Endothelial cell of umbilical vein (primary cell): ENCODE data around the gene CRB1. TPM values are rescaled to one million over a fixed set of nuclear protein-coding genes. Genes with fewer than 3 reads are reported as not detected.

ENCODE experiments used
- BruUV-seq: library from RNA; stranded (reverse); fragments of 400-500 nt; replicated peaks from 2 replicates; lab custom pipeline; 2021; lab: Mats Ljungman, UMichigan
- CTCF ChIA-PET: fragments of 300-600, 350-600 bp; sonication (Branson Sonifier 250); formaldehyde crosslinking; loops from one replicate; lab custom pipeline; 2021; ENCODE audit warnings: antibody characterized with exemption, inconsistent platforms; lab: Charles Lee
- POLR2A ChIA-PET: fragments of 300-600, 350-600 bp; sonication (Branson Sonifier 250); formaldehyde crosslinking; loops from one replicate; lab custom pipeline; 2021; ENCODE audit warnings: antibody characterized with exemption, inconsistent platforms; lab: Charles Lee
- DNase-seq: peaks from one replicate; pipeline ENCODE4 v3.0.0-alpha.2; 2011; ENCODE audit warnings: low read depth, low spot score
- FAIRE-seq: peaks from 2 replicates; lab custom pipeline; 2011; peaks lifted over from hg19 to GRCh38; lab: Jason Lieb, UNC
- H2AFZ ChIP-seq: 2 replicates; pipeline ENCODE4 v1.6.0; 2012; ENCODE audit warnings: low read depth, low read length, control low read depth, inconsistent platforms
- H3K27ac ChIP-seq: 2 replicates; pipeline ENCODE4 v1.5.1; 2011; ENCODE audit warnings: low read depth, mild to moderate bottlenecking, control low read depth, low read length, moderate library complexity; ENCODE audit not compliant: insufficient read depth
- H3K27me3 ChIP-seq, 2 experiments: 2 replicates each; pipeline versions ENCODE4 v1.6.0 to v1.6.1; 2011; ENCODE audit warnings: low read length in 2 of 2, mixed read lengths in 1 of 2; ENCODE audit not compliant: control insufficient read depth in 2 of 2, insufficient read depth in 2 of 2
- H3K36me3 ChIP-seq, 2 experiments: 2 replicates in 1 of 2; 3 replicates in 1 of 2; pipeline ENCODE4 v1.5.1; 2011; ENCODE audit warnings: low read length in 2 of 2, mild to moderate bottlenecking in 1 of 2, moderate library complexity in 1 of 2; ENCODE audit not compliant: control insufficient read depth in 2 of 2, insufficient read depth in 2 of 2; ENCODE audit errors: extremely low read depth in 1 of 2
- H3K4me1 ChIP-seq: 3 replicates; pipeline ENCODE4 v1.5.1; 2011; ENCODE audit warnings: mild to moderate bottlenecking, low read length; ENCODE audit not compliant: control insufficient read depth, insufficient read depth; ENCODE audit errors: extremely low read depth
- H3K4me2 ChIP-seq: 2 replicates; pipeline ENCODE4 v1.6.1; 2011; ENCODE audit warnings: low read length, control low read depth, mixed read lengths; ENCODE audit not compliant: insufficient read depth
- H3K4me3 ChIP-seq, 3 experiments: fragments of 200-600 bp in 1 of 3; sonication (generic), shearing (Covaris generic) in 1 of 3; replicated peaks in 1 of 3; 2 replicates each; pipeline ENCODE4 v1.5.1; 2011 to 2016; ENCODE audit warnings: control low read depth in 3 of 3, low read length in 3 of 3, mild to moderate bottlenecking in 2 of 3, inconsistent platforms in 1 of 3, low read depth in 1 of 3, moderate library complexity in 1 of 3; ENCODE audit not compliant: insufficient read depth in 1 of 3
- H3K79me2 ChIP-seq: 2 replicates; pipeline ENCODE4 v1.6.0; 2012; ENCODE audit warnings: low read length, inconsistent platforms; ENCODE audit not compliant: control insufficient read depth, insufficient read depth
- H3K9ac ChIP-seq: replicated peaks from 2 replicates; pipeline ENCODE3; 2011; ENCODE audit warnings: low read length, control low read depth; ENCODE audit not compliant: insufficient read depth; ENCODE audit errors: extremely low read depth
- H3K9me1 ChIP-seq: replicated peaks from 3 replicates; pipeline ENCODE4 v1.6.0; 2011; ENCODE audit warnings: mild to moderate bottlenecking, low read length; ENCODE audit not compliant: control insufficient read depth, insufficient read depth; ENCODE audit errors: extremely low read depth
- H3K9me3 ChIP-seq: replicated peaks from 2 replicates; pipeline ENCODE4 v1.5.1; 2012; ENCODE audit warnings: low read length, inconsistent platforms; ENCODE audit not compliant: control insufficient read depth, insufficient read depth
- H4K20me1 ChIP-seq: replicated peaks from 2 replicates; pipeline ENCODE3; 2011; ENCODE audit warnings: mild to moderate bottlenecking, low read length; ENCODE audit not compliant: control insufficient read depth, insufficient read depth; ENCODE audit errors: extremely low read depth
- CTCF ChIP-seq, 2 donors: IDR thresholded peaks; 1 replicate in 1 of 2; 2 replicates in 1 of 2; pipeline ENCODE4 v1.5.1; 2011; ENCODE audit warnings: low read length in 2 of 2, mild to moderate bottlenecking in 2 of 2, moderate library complexity in 2 of 2, control low read depth in 1 of 2, inconsistent platforms in 1 of 2, low read depth in 1 of 2; ENCODE audit not compliant: insufficient read depth in 1 of 2; ENCODE audit errors: extremely low read depth in 1 of 2
- EZH2 ChIP-seq: IDR thresholded peaks from 2 replicates; pipeline ENCODE4 v1.6.1; 2012; ENCODE audit warnings: borderline replicate concordance, low read depth, mild to moderate bottlenecking, moderate library complexity, low read length, inconsistent platforms; ENCODE audit not compliant: severe bottlenecking
- FOS ChIP-seq: IDR thresholded peaks from 2 replicates; pipeline ENCODE4 v1.6.1; 2011; ENCODE audit warnings: mild to moderate bottlenecking, low read length, moderate library complexity, borderline replicate concordance; ENCODE audit not compliant: insufficient read depth
- GATA2 ChIP-seq: IDR thresholded peaks from 2 replicates; pipeline ENCODE4 v1.7.0; 2011; ENCODE audit warnings: low read depth, mild to moderate bottlenecking, moderate library complexity, mixed read lengths, low read length; ENCODE audit not compliant: insufficient read length, insufficient read depth
- JUN ChIP-seq: IDR thresholded peaks from 2 replicates; pipeline ENCODE4 v1.6.1; 2011; ENCODE audit warnings: borderline replicate concordance, low read depth; ENCODE audit not compliant: insufficient read length, insufficient read depth
- MYC ChIP-seq: IDR thresholded peaks from one replicate; pipeline ENCODE4 v1.6.1; 2011; ENCODE audit warnings: mild to moderate bottlenecking, low read depth, low read length
- POLR2A ChIP-seq: IDR thresholded peaks from 2 replicates; pipeline ENCODE4 v1.6.1; 2012; ENCODE audit warnings: low read depth, mild to moderate bottlenecking, control low read depth, low read length
- POLR2AphosphoS5 ChIP-seq: IDR thresholded peaks from 2 replicates; pipeline ENCODE4 v1.6.1; 2012; ENCODE audit warnings: low read depth, mild to moderate bottlenecking, control low read depth, low read length, moderate library complexity; ENCODE audit not compliant: insufficient read depth
- dilution Hi-C: fragments of 300-500 bp; cut with MboI; formaldehyde crosslinking; loops from one replicate; pipeline ENCODE4 v1.15.0; 2019; ENCODE audit warnings: low sequenced_read_pairs; ENCODE audit not compliant: extremely low pct_ligation_motif_present
- intact Hi-C: fragments of 100-400 bp; cut with micrococcal nuclease; formaldehyde crosslinking; loops from one replicate; pipeline ENCODE4 v1.10.0; 2022
- polyA plus RNA-seq, 4 experiments: library from polyadenylated mRNA; depleted of rRNA in 3 of 4; stranded (reverse) in 3 of 4; unstranded in 1 of 4; fragments of >200 nt; gene quantifications; 2 replicates each; pipeline versions ENCODE4 v1.2.1 to v1.2.3, GENCODE V29; 2011 to 2012; ENCODE audit warnings: missing spikeins in 1 of 4
- total RNA-seq: library from RNA; stranded (reverse); gene quantifications from 2 replicates; pipeline ENCODE4 v1.2.3, GENCODE V29; 2021
- TF ChIP-seq, protein P1 (sequence below): IDR thresholded peaks from 2 replicates; pipeline ENCODE4 v1.6.1; 2011; ENCODE audit not compliant: insufficient read depth, insufficient read length

The CRB1 gene
- total and polyA plus RNA-seq, 2 donors (not counting 3 experiments of a cell fraction or from before 2014, with no cell fraction given) = not detected

GRCh38 chr1:197422993-197423392, 154.9 kb downstream of the CRB1 start:
- H3K9me3 ChIP-seq = no peaks in the 10 kb centered on the region
- H3K27me3 ChIP-seq = no peaks in the 10 kb centered on the region
- no peak overlapping the region for H3K27ac ChIP-seq
- no peak overlapping the region for H3K9ac ChIP-seq
- H3K79me2 ChIP-seq = no peaks in the 10 kb centered on the region
- no peak for DNase-seq
- CTCF ChIA-PET = interaction anchor here (2.2 kb wide), 1 partner anchor 23 kb away, joined by 8 read pairs; no protein-coding TSS in a partner anchor
- dilution Hi-C loops (no loop called here), intact Hi-C loops (no loop called here)
- H3K4me3 ChIP-seq = no peak overlapping the region
- no peaks in the 10 kb centered on the region for H3K4me1 ChIP-seq
- H3K4me2 ChIP-seq = no peak overlapping the region
- H4K20me1 ChIP-seq = no peaks in the 10 kb centered on the region
- H3K36me3 ChIP-seq = no peaks in the 10 kb centered on the region
- BruUV-seq = no TSS peak
- no peak for FAIRE-seq
- no peak overlapping the region for H2AFZ ChIP-seq
- POLR2A ChIA-PET = no interaction called here
- H3K9me1 ChIP-seq = no peaks in the 10 kb centered on the region
- TF ChIP-seq GATA2 = no peak

- no peak for FAIRE-seq
- CTCF ChIA-PET = no interaction called here
- no peak for TF ChIP-seq POLR2A
- no peak for TF ChIP-seq CTCF (IDR thresholded peaks at IDR 0.05; ENCODE audit: extremely low read depth in 1 of 2, insufficient read depth in 1 of 2, low read depth in 1 of 2, low read length in 2 of 2)
- TF ChIP-seq, protein P1, sequence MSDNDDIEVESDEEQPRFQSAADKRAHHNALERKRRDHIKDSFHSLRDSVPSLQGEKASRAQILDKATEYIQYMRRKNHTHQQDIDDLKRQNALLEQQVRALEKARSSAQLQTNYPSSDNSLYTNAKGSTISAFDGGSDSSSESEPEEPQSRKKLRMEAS = no peak
- TF ChIP-seq MYC = no peak
- no peak for TF ChIP-seq EZH2
- no peak for TF ChIP-seq FOS
- no peak for TF ChIP-seq GATA2
- no peak for TF ChIP-seq POLR2AphosphoS5
- TF ChIP-seq JUN = no peak
Measured at GRCh38 chr1:197424380-197424779, 156.3 kb downstream of the CRB1 start.

More at GRCh38 chr1:197424380-197424779, 156.3 kb downstream of the CRB1 start:
- POLR2A ChIA-PET = no interaction called here
- Histone ChIP-seq H3K79me2 (no peaks in the 10 kb centered on the region), H3K4me3 (no peak overlapping the region), H3K36me3 (no peaks in the 10 kb centered on the region), H4K20me1 (no peaks in the 10 kb centered on the region), H3K27ac (no peak overlapping the region), H3K4me2 (no peak overlapping the region), H3K9me1 (no peaks in the 10 kb centered on the region), H3K27me3 (no peaks in the 10 kb centered on the region), H2AFZ (no peak overlapping the region), H3K4me1 (no peaks in the 10 kb centered on the region), H3K9ac (no peak overlapping the region), H3K9me3 (no peaks in the 10 kb centered on the region)
- intact Hi-C loops (no loop called here), dilution Hi-C loops (no loop called here)
- no TSS peak for BruUV-seq
- DNase-seq = no peak
